NCI-H2081 (cell line): ENCODE measurements around the gene S100A7.
"Not testable (repeated sequence)": the region's sequence is repeated elsewhere in the genome, so short reads cannot be mapped to it uniquely, and the experiment has no call there.

Experiments
- DNase-seq, 2 experiments: peaks; one replicate each; lab custom pipeline; 2025; lab: John Stamatoyannopoulos, UW

S100A7 gene

DNA sequence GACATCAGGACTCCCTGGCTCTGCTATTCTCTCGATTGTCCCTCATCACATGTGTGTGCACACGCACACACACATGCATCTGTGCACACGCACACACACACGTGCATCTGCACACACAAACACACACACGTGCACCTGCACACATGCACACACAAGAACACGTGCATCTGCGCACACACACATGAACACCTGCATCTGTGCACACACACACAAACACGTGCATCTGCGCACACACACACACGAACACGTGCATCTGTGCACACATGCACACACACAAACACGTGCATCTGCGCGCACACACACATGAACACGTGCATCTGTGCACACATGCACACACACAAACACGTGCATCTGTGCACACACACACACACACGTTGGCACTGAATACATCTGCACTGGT is 29.4 kb downstream of the S100A7 start:
- no peak for DNase-seq

DNA sequence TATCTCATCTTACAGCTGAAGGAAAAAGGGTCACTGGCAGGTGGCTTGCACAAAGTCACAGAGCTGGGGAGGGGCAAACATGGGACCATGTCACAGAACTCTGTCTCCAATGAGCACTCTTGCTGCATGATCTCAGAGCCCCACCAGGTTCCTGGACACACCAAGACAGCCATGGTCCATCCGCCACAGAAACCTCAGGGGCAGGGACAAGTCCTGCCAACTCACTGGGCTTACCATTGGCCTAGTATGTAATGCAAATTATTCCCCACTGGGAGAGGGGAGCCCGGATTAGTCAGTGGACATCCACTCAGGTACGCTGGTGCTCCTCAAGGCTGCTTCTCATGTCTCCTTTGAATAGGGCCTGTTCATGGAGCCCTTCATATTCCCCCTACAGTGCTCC is 29.9 kb downstream of the S100A7 start:
- DNase-seq, result no peak

GRCh38 chr1:153430166-153430553 is 30.3 kb downstream of the S100A7 start:
- DNase-seq, result no peak

- peak; percentile 90 to 99 for DNase-seq
These were observed 30.9 kb downstream of the S100A7 start for GRCh38 chr1:153429266-153430165.

- peak; percentile 21 to 49 for DNase-seq
These were observed 31.7 kb downstream of the S100A7 start for GRCh38 chr1:153428791-153429190.

DNA sequence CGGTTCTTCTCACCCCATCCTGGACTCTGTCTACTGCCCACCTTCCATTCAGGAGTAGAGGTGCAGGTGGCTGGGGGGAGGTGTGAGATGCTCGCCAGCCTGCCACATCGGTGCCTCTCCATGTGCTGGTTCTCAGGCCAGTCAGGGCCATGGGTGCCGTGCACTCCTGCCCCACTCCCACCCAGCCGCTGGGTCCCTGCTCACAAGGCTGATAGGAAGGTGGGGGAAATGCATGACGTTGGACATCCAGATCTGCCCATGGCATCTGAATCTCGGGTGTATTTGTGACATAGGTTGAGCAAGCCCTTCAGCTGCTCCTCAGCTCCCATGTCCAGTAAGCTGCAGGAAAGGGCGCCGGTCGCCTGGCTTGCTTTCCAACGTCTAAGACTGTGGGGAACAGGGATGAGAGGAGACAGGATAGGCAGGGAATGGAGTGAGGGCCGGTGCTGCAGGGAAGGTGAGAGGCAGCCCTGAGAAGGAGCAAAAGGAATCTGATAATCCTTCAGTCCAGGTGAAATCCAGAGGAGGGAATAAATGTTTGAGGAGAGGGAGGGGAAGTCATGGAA is 32.3 kb downstream of the S100A7 start:
- DNase-seq, result no peak

GRCh38 chr1:153426809-153427208 is 33.6 kb downstream of the S100A7 start:
- no peak for DNase-seq

- DNase-seq, result no peak
These were observed 37.9 kb downstream of the S100A7 start for GRCh38 chr1:153422450-153423068.

DNA sequence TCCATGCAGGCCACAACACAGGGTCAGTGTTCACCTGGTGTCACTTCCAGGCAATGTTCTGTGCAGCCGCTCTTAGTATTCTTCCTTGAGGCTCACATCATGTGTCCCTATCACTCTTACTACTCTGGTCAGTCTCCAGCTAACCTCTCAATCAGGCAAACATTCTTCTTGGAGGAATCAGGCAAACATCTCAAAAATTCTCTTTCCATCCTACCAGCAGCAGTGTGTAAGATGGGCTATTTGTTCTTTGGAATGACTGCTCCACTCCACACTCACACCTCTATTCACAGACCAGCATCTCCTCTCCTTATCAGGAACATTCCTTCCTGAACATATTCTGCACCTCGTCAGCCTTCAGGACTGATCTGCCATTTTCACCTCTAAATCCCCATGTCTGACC is 40.1 kb downstream of the S100A7 start:
- DNase-seq, result no peak

GRCh38 chr1:153419436-153419793 is 41.0 kb downstream of the S100A7 start:
- DNase-seq, result not testable (repeated sequence)

- DNase-seq, result not testable (repeated sequence)
These were observed 41.6 kb downstream of the S100A7 start for GRCh38 chr1:153418758-153419435.

DNA sequence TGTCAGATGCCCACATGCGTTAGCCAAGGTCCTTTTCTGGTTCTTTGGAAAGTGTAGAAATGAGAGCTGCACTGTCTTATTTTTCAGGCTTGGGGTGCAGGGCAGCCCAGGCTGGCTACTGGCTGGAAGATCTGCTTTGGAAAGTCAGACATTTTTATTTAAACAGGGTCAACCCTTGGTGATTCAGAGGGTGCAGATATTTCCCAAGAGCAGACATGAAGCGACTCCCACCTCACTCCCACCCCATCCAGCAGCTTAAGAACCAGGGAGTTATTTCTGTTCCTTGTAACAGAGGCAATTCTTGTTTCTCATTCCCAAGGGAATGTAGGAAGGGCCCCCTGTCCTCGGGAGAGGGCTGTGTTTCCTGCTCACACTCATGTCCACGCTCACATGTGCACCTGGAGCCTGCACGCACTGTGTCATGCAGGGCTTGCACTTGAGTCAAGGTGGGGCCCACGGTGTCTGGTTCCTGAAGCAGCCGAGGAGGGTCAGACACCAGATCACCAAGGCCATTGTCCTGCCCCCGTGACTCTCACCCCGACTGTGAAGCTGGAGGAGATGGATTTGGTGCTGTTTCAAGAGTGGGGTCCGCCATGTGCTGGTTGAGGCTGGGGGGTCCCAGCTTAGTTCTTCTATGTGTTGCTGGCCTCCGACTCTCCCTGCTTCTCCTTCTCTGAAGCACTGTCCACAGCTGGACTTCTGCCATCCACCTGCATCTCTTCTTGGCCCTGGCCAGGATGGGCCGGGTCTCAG is 43.1 kb downstream of the S100A7 start:
- DNase-seq, result no peak

DNA sequence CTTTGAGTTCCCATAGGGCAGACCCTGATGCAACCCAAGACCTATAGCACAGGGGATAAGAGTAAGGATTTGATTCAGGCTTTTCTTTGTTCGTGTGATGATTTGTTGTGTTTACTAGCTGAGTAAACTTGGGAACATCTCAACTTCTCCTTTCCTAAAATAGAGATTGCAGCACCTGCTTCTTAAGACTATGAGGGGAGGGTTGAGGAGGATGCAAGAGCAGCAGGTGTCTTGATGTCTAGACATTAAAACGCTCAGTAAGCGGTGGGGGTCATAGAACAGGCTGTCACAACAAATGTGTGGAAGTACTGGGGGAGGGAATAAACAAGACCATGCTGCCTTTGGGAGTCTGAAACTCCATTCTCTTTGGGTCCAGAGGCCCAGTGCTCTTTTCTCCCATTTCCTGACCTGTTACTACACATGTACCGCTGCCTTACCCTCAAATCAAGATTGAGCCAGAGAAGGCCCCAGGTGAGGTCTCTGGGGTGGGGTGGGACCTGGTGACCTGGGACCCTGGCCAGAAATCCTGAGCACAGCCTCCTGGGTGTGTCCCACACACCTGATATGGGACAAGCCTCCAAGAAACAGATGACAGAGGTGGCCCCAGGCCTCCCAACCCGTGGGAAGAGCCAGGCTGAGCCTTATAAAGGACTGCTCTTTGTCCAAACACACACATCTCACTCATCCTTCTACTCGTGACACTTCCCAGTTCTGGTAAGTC is 44.4 kb downstream of the S100A7 start, which contains the start of gene S100A7A:
S100A7A (plus strand) TSS at position 671 of the 721 bp plus-strand sequence. CDS start 1,563 bp downstream, outside the sequence.
- DNase-seq, result no peak

DNA sequence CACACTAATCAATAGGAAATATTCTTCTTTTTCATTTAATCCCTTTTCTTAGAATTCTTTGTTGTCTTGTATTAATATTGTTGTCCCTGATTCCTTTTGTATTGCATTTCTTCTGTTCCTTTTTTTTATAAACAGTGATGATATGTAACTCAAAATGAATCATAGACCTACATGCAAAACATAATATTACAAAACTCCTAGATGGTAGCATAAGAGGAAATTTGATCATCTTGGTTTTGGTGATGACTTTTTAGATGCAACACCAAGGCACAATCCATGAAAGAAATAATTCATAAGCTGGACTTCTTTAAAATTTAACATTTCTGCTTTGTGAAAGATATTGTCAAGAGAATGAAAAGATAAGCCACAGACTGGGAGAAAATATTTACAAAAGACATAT is 46.5 kb downstream of the S100A7 start:
- not testable (repeated sequence) for DNase-seq
